Ramos (cell line): ENCODE data around the gene MCEMP1.

Experiments
- in situ Hi-C: fragments of 300-500 bp; cut with MboI; formaldehyde crosslinking; loops from one replicate; pipeline ENCODE4 v1.14.3; 2022; ENCODE audit warnings: low sequenced_read_pairs; ENCODE audit not compliant: unreplicated experiment

Gene MCEMP1

GRCh38 chr19:7691497-7691896, 14.6 kb downstream of the MCEMP1 start:
- in situ Hi-C loops = no loop called here

- in situ Hi-C loops = no loop called here
Observed at GRCh38 chr19:7692417-7693088, 15.7 kb downstream of the MCEMP1 start.

GRCh38 chr19:7694499-7694898, 17.6 kb downstream of the MCEMP1 start:
- in situ Hi-C loops = no loop called here

GRCh38 chr19:7697721-7698287, 20.9 kb downstream of the MCEMP1 start:
- in situ Hi-C loops = no loop called here

GRCh38 chr19:7698583-7698982, 21.7 kb downstream of the MCEMP1 start:
- in situ Hi-C loops = no loop called here

- in situ Hi-C loops = no loop called here
Observed at GRCh38 chr19:7699003-7699402, 22.1 kb downstream of the MCEMP1 start.

- in situ Hi-C loops = no loop called here
Observed at GRCh38 chr19:7699417-7700401, 22.8 kb downstream of the MCEMP1 start.

GRCh38 chr19:7701049-7701653, 24.3 kb downstream of the MCEMP1 start:
- in situ Hi-C loops = no loop called here

GRCh38 chr19:7701654-7702457, 25.0 kb downstream of the MCEMP1 start, which contains the start of gene FCER2:
FCER2 (minus strand) TSS chr19:7702131; CDS start chr19:7699760, 2,371 bp downstream.
- in situ Hi-C loops = no loop called here

- in situ Hi-C loops = no loop called here
Observed at GRCh38 chr19:7703332-7703731, 26.4 kb downstream of the MCEMP1 start.

- in situ Hi-C loops = no loop called here
Observed at GRCh38 chr19:7704280-7705060, 27.6 kb downstream of the MCEMP1 start.

GRCh38 chr19:7705387-7706187, 28.7 kb downstream of the MCEMP1 start:
- in situ Hi-C loops = no loop called here

- in situ Hi-C loops = no loop called here
Observed at GRCh38 chr19:7706188-7706954, 29.5 kb downstream of the MCEMP1 start.

- in situ Hi-C loops = no loop called here
Observed at GRCh38 chr19:7706955-7707456, 30.1 kb downstream of the MCEMP1 start.

GRCh38 chr19:7709932-7710460, 33.1 kb downstream of the MCEMP1 start:
- in situ Hi-C loops = no loop called here

GRCh38 chr19:7710616-7711015, 33.7 kb downstream of the MCEMP1 start:
- in situ Hi-C loops = no loop called here

GRCh38 chr19:7715671-7716070, 38.8 kb downstream of the MCEMP1 start:
- in situ Hi-C loops = no loop called here
